ENCODE results near the gene SPEN.

DNA sequence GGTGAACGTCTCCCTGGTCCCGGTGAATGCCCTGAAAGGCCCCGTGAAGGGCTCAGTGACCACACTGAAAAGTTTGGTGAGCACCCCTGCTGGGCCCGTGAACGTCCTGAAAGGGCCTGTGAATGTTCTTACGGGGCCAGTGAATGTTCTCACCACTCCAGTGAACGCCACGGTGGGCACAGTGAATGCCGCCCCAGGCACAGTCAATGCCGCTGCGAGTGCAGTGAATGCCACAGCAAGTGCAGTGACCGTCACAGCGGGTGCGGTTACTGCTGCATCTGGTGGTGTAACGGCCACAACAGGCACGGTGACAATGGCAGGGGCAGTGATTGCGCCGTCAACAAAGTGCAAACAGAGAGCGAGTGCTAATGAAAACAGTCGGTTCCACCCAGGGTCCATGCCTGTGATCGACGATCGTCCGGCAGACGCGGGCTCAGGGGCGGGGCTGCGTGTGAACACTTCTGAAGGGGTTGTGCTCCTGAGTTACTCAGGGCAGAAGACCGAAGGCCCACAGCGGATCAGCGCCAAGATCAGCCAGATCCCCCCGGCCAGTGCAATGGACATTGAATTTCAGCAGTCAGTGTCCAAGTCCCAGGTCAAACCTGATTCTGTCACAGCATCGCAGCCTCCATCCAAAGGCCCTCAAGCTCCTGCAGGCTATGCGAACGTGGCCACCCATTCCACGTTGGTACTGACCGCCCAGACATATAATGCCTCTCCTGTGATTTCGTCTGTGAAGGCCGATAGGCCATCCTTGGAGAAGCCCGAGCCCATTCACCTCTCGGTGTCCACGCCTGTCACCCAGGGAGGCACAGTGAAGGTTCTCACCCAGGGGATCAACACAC is 86.9 kb downstream of the SPEN start:
- TF ChIP-seq POLR2A (IDR thresholded peaks at IDR 0.05): no peak
- TF ChIP-seq, protein P1, sequence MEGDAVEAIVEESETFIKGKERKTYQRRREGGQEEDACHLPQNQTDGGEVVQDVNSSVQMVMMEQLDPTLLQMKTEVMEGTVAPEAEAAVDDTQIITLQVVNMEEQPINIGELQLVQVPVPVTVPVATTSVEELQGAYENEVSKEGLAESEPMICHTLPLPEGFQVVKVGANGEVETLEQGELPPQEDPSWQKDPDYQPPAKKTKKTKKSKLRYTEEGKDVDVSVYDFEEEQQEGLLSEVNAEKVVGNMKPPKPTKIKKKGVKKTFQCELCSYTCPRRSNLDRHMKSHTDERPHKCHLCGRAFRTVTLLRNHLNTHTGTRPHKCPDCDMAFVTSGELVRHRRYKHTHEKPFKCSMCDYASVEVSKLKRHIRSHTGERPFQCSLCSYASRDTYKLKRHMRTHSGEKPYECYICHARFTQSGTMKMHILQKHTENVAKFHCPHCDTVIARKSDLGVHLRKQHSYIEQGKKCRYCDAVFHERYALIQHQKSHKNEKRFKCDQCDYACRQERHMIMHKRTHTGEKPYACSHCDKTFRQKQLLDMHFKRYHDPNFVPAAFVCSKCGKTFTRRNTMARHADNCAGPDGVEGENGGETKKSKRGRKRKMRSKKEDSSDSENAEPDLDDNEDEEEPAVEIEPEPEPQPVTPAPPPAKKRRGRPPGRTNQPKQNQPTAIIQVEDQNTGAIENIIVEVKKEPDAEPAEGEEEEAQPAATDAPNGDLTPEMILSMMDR (IDR thresholded peaks at IDR 0.05): no peak
